ENCODE measurements around the gene GRAMD1A.

- TF ChIP-seq PPARA (CRISPR knock-in tag; IDR thresholded peaks at IDR 0.05; ENCODE audit: borderline replicate concordance) = no peak
- no peak for TF ChIP-seq ZNF70 (CRISPR knock-in tag; IDR thresholded peaks at IDR 0.05)
- TF ChIP-seq ZFP30 (CRISPR knock-in tag; IDR thresholded peaks at IDR 0.05) = no peak
- no peak for TF ChIP-seq ISL1 (CRISPR knock-in tag; IDR thresholded peaks at IDR 0.05)
- TF ChIP-seq PATZ1 (CRISPR knock-in tag; IDR thresholded peaks at IDR 0.05; ENCODE audit: borderline replicate concordance) = no peak
- TF ChIP-seq TSHZ2 (CRISPR knock-in tag; IDR thresholded peaks at IDR 0.05) = no peak
- TF ChIP-seq ZFP3 (CRISPR knock-in tag; IDR thresholded peaks at IDR 0.05) = no peak
- no peak for TF ChIP-seq ESRRG (CRISPR knock-in tag; IDR thresholded peaks at IDR 0.05)
- TF ChIP-seq SNAI2 (CRISPR knock-in tag; IDR thresholded peaks at IDR 0.05) = no peak
Observed at GRCh38 chr19:35069696-35070095, 69.6 kb downstream of the GRAMD1A start.
